IPS-20b (cell line): Measurements from ENCODE around the gene SEZ6.
A peak's percentile ranks its signal among the peaks of the same experiment; 100 is the strongest.

Source experiments
- H3K27ac ChIP-seq: one replicate; pipeline ENCODE4 v1.5.1; 2013; ENCODE audit warnings: low read length
- H3K27me3 ChIP-seq: 2 replicates; pipeline ENCODE4 v1.6.1; 2013; ENCODE audit warnings: mild to moderate bottlenecking, low read length, inconsistent platforms; ENCODE audit not compliant: insufficient read depth
- H3K36me3 ChIP-seq: 2 replicates; pipeline ENCODE4 v1.6.1; 2013; ENCODE audit warnings: low read depth, mild to moderate bottlenecking, inconsistent platforms, low read length, moderate library complexity; ENCODE audit not compliant: insufficient read depth
- H3K4me1 ChIP-seq: 2 replicates; pipeline ENCODE4 v1.6.1; 2013; ENCODE audit warnings: mild to moderate bottlenecking, control low read depth, inconsistent platforms, low read length, moderate library complexity; ENCODE audit not compliant: insufficient read depth
- H3K4me3 ChIP-seq: 2 replicates; pipeline ENCODE4 v1.5.1; 2013; ENCODE audit warnings: mild to moderate bottlenecking, low read length, inconsistent platforms
- H3K9ac ChIP-seq: 2 replicates; pipeline ENCODE4 v1.6.1; 2013; ENCODE audit warnings: low read depth, mild to moderate bottlenecking, inconsistent platforms, low read length, moderate library complexity
- H3K9me3 ChIP-seq: 2 replicates; pipeline ENCODE4 v1.6.1; 2013; ENCODE audit warnings: mild to moderate bottlenecking, low read depth, low read length, inconsistent platforms; ENCODE audit not compliant: insufficient read depth

SEZ6 gene

DNA sequence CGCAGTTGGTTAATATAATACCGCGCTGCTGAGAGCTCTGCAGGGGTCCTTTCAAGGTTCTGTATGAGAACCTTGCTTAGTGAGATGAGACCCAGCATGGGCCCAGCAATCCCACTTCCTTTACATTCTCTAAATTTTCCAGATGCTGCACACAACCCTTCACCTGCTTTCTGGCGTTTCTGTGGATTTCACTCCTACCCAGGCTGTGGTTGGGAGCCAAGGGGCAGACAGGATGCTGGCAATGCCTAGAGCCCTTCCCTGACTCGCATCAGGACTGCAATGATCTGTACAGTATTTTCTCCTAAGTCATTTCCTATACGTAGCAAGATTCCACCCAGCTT is 27.0 kb upstream of the SEZ6 start:
- H3K27me3 ChIP-seq, result no peaks in the 10 kb centered on the region
- H3K4me1 ChIP-seq, result peaks cover 45% of the 10 kb centered on the region
- H3K4me3 ChIP-seq, result peak overlapping the region; percentile 37; the same call in 1 of the 2 replicates
- peak overlapping the region; percentile 26 for H3K27ac ChIP-seq
- no peaks in the 10 kb centered on the region for H3K36me3 ChIP-seq
- H3K9ac ChIP-seq, result peak overlapping the region; percentile 63; the same call in 1 of the 2 replicates
- H3K9me3 ChIP-seq, result peaks cover 10% of the 10 kb centered on the region; the same call in 1 of the 2 replicates

DNA sequence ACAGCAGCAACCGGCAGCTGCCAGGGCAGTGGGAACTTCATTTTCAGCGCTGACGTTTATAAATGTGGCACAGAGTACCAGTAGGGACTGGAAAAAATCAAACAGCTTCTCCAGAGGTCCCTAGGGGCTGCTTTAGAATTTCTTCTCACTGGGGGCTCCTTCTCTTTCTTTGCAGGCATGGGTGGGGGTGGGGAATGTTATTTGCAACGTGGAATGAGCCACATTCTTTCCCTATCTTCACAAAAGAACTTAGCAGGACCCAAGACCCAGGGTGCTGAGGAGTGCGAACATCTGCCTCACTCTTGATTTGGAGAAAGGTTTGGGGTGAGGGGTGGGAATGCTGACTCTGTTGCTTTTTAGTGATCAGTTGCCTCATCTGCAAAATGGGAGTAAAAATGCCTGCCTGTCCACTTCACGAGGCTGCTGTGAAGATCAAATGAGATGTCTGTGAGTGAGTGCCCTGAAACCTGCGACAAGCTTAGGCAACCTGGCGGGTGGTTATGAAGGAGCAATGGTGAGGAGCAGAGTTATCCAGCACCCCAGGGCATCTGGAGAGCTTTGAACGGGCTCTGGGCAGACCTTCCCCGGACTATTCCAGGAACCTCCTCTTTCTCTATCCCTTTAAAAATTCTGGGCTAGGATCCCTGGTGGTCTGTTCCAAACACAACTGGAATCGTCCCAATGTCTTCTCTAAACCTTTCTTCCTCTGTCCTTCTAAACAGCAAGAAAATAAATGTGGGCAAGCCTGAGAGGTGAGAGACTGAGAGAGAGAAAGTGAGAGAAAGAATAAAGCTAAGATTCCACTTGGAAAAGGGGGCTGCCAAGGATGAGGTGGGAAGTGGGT is 26.4 kb upstream of the SEZ6 start:
- H3K36me3 ChIP-seq, result no peaks in the 10 kb centered on the region
- no peaks in the 10 kb centered on the region for H3K27me3 ChIP-seq
- peak overlapping the region; percentile 26 for H3K27ac ChIP-seq
- peaks cover 10% of the 10 kb centered on the region; the same call in 1 of the 2 replicates for H3K9me3 ChIP-seq
- peaks cover 45% of the 10 kb centered on the region for H3K4me1 ChIP-seq
- peak overlapping the region; percentile 63 for H3K9ac ChIP-seq
- peak overlapping the region; percentile 37; the same call in 1 of the 2 replicates for H3K4me3 ChIP-seq

DNA sequence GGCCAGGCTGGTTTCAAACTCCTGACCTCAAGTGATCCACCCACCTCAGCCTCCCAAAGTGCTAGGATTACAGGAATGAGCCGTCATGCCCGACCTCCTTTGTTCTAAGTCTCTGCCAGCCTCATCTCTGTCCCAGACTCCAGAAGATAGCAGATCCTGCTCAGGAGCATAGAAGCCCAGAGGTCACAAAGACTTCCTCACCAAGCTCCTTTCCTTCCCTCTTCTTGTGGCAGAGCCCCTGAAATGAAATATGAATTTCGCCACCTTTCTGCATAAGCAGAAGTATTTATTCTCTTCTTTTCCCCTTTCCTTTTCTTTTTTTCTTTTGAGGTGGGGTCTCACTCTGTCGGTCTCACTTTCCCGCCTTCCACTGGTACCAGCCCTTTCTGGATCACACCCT is 25.7 kb upstream of the SEZ6 start:
- Histone ChIP-seq H3K36me3 (no peaks in the 10 kb centered on the region), H3K4me1 (peaks cover 39% of the 10 kb centered on the region), H3K27me3 (no peaks in the 10 kb centered on the region), H3K9me3 (peaks cover 10% of the 10 kb centered on the region; the same call in 1 of the 2 replicates), H3K4me3 (peak overlapping the region; percentile 37; the same call in 1 of the 2 replicates), H3K27ac (peak overlapping the region; percentile 10), H3K9ac (peak overlapping the region; percentile 63)

DNA sequence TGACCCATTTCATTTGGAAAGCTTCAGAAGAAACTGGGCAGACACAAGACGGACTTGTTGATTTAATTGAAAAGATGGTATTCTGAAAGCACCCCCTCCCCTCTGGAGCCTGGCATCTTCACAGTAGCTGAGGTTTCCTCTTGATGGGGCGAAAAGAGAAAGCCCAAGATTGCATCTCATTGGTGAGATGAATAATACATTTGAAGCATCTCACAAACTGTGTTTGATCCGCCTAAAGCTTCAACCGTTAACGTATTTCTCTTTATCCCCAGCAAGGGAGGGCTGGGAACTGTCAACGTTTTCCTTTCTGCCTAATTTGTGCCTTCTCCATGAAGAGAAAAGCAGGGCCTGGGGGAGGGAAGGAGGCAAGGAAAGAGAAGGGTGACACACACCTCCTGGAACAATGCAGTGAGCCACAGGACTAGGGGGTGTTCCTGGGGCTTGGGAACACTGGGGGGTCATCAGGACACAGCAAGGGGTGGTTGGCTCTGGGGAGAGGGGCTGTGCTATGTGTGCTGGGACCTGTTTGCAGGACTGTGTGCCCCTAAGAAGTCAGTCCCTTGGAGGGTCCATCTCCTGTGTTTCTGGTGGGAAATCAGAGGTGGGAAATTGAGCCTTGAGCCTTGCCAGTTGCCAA is 18.6 kb upstream of the SEZ6 start:
- H3K9ac ChIP-seq, result no peak overlapping the region
- H3K27ac ChIP-seq, result no peak overlapping the region
- H3K27me3 ChIP-seq, result peaks cover 34% of the 10 kb centered on the region
- peaks cover 18% of the 10 kb centered on the region; the same call in 1 of the 2 replicates for H3K4me1 ChIP-seq
- no peak overlapping the region for H3K4me3 ChIP-seq
- H3K36me3 ChIP-seq, result no peaks in the 10 kb centered on the region
- H3K9me3 ChIP-seq, result no peaks in the 10 kb centered on the region

DNA sequence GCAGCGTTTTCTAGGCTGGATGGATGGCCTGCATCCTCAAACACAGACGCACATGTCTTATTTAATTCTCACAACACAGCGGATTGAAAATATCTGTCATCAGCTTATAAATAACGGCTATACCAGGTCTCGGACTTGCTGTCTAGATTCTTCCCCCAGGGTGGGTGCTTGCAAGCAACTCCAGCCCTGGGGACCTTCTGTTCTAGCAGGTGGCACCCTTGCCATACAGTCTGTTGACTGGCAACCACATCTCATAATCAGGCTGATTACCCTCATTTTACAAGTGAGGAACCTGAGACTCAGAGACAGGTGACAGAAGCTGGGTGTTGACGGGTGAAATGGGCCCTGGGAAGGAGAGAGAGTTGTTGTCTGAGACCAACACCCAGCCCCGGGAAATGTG is 16.2 kb upstream of the SEZ6 start:
- Histone ChIP-seq H3K9me3 (no peaks in the 10 kb centered on the region), H3K27ac (no peak overlapping the region), H3K36me3 (no peaks in the 10 kb centered on the region), H3K4me1 (peaks cover 27% of the 10 kb centered on the region), H3K4me3 (no peak overlapping the region), H3K27me3 (peaks cover 36% of the 10 kb centered on the region), H3K9ac (no peak overlapping the region)

DNA sequence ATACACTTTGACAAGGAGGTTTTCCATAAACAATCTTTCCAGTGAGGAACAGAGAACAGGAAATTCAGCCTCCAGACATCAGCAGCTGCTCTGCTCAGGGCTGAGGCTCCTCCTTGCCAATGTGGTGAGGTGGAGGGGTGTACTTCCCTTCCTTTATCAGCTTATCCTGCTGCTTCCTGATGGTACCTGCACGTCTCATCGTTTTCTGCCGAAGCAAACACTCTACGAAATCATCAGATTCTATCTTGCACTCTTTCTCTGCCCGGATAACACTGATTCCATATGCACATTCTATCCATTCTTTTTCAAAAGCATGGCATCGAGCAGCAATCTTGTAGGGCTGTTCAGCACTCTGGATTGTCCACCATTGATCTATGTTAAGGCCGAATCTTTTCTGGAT is 15.4 kb upstream of the SEZ6 start:
- Histone ChIP-seq H3K9ac (no peak overlapping the region), H3K4me3 (no peak overlapping the region), H3K27me3 (peaks cover 36% of the 10 kb centered on the region), H3K4me1 (peaks cover 36% of the 10 kb centered on the region), H3K36me3 (no peaks in the 10 kb centered on the region), H3K9me3 (no peaks in the 10 kb centered on the region), H3K27ac (no peak overlapping the region)

DNA sequence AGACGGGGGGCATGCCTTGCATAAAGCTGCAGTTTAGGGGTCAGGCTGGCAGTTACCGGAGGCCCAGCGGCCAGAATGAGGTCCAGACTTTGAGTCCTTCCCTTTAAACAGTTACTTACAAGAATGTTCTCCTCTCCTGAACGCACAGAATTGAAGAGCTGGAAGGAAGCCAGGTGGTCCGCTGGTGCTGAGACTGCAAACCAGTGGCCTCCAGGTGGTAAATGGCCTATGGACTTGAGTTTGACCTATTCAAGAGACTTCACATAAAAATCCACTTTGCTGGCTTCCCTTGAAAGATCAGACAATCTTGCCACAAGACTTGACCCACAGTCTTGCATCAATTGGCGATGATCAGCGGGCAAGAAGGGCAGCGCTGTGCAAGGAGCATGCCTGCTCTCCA is 14.7 kb upstream of the SEZ6 start:
- H3K36me3 ChIP-seq, result no peaks in the 10 kb centered on the region
- no peak overlapping the region for H3K9ac ChIP-seq
- peaks cover 37% of the 10 kb centered on the region for H3K4me1 ChIP-seq
- no peaks in the 10 kb centered on the region for H3K9me3 ChIP-seq
- H3K27me3 ChIP-seq, result peaks cover 36% of the 10 kb centered on the region
- H3K27ac ChIP-seq, result no peak overlapping the region
- H3K4me3 ChIP-seq, result no peak overlapping the region

DNA sequence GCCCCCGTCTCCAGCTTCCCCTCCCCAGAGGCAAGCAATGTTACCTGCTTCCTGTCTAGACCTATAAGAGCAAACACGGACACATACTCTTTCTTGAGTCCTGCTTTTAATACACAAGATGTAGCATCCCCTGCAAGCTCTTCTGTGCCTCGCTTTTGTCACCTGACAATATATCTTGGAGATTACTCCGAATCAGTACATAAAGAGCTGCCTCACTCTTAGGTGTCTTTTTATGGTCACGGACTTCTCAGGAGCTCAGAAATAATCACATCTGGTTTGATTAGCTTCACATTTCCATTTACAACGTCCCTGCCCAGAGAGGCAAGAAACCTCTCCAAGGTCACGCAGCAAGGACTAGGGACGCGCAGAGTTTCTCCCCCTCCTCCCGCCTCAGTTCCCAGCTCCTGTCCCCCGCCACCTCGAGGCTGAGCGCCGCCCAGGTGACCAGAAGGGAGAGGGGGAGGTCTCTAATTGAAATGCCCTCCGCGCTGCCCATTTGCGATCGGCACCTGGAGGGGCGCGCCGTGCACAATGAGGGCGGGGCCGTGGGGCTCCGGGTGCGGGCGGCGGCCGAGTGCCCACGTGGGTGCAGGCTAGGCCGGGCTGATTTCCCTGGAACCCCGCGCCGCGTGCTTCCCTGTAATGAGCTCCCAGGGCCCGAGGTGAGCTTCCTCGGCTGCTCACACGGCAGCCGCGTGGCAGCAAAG is 13.8 kb upstream of the SEZ6 start:
- H3K9me3 ChIP-seq, result no peaks in the 10 kb centered on the region
- H3K36me3 ChIP-seq, result no peaks in the 10 kb centered on the region
- H3K27me3 ChIP-seq, result peaks cover 36% of the 10 kb centered on the region
- H3K4me1 ChIP-seq, result peaks cover 37% of the 10 kb centered on the region
- no peak overlapping the region for H3K27ac ChIP-seq
- H3K9ac ChIP-seq, result peak overlapping the region; percentile 3; the same call in 1 of the 2 replicates
- H3K4me3 ChIP-seq, result peak overlapping the region; percentile 55

DNA sequence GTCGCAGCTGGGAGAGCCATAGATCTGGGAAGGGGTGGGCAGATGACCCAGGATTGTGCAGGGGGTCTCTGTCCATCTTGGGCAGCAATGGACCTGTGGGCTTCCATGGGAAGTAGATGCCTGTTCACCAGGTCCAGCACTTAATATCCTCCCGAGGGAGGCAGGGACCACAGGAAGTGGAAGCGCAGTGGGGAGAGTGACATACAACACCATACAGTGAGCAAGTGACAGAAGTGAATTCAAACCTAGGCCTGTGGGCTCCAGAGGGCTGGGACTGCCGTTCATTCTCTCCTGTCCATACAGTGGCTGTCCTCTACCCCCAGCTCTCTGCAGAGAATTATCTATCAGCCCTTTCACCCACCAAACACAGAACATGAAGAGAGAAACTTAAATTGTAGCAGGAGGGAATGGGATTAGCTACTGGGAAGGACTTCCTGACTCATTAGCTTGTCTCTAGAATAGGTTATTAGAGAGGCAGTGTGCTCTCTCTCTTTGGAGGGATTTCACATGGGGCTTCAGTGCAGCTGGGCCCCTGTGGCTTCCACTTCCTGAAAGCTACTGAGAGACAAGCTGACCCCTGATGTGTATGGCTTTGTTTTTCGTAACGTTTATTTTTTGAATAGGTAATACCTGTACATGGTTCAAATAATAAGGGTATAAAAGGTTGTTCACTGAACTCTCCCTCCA is 13.1 kb upstream of the SEZ6 start:
- Histone ChIP-seq H3K9ac (peak overlapping the region; percentile 28; the same call in 1 of the 2 replicates), H3K4me3 (peak overlapping the region; percentile 55; the same call in 1 of the 2 replicates), H3K27me3 (peaks cover 33% of the 10 kb centered on the region), H3K27ac (no peak overlapping the region), H3K36me3 (no peaks in the 10 kb centered on the region), H3K9me3 (no peaks in the 10 kb centered on the region), H3K4me1 (peaks cover 37% of the 10 kb centered on the region)

DNA sequence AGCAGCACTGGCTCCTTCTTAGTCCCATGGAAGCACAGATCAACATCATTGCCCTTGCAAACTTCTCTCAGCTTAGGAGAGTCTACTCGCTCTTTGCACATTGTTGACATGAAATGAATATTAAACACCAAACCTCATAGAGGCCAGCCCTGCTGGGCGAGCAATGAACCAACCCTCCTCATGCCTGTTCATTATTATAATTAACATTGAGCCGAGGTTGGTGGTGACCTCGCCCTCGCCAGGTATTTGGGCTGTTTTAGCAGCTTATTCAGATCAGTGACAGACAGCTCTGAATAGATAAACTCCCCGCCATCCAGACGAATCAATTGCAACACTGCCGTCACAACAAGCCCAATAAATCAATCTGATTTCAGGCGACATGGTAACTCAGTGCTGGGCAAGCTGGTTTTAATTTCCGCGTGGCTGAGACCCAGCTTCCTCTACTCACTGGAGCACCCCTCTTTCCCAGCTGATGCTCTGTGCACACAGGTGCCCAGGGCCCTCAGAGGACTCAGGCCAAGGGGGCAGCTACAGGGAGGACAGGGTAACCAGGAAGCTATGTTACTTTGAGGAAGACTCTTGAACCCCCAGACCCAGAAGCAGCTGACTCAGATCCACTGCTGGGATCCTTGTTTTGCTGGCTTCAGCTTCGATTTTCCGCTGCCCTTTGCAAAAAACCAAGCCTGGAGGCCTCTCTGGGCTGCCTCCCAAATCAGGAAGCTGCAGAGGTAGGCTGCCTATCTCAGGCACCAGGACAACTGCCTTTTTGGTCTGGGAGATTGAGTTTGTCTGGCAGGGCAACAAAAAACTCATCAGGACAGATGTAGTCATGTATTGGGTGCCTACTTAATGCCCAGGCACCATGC is 10.7 kb upstream of the SEZ6 start:
- Histone ChIP-seq H3K4me1 (peaks cover 37% of the 10 kb centered on the region), H3K4me3 (no peak overlapping the region), H3K27ac (peak overlapping the region; percentile 52), H3K9me3 (no peaks in the 10 kb centered on the region), H3K27me3 (peaks cover 23% of the 10 kb centered on the region), H3K9ac (peak overlapping the region; percentile 58; the same call in 1 of the 2 replicates), H3K36me3 (no peaks in the 10 kb centered on the region)
